ENCODE results near the gene LAGE3.
A peak's percentile ranks its signal among the peaks of the same experiment; 100 is the strongest.

LAGE3 gene

GRCh38 chrX:154517101-154517781 is 38.2 kb upstream of the LAGE3 start:
- TF ChIP-seq ZNF449 (tag by site-specific recombination; IDR thresholded peaks at IDR 0.05) (no peak), ZBTB1 (tag by site-specific recombination; IDR thresholded peaks at IDR 0.05) (no peak), ZNF558 (tag by site-specific recombination; IDR thresholded peaks at IDR 0.05) (no peak), ZNF791 (tag by site-specific recombination; IDR thresholded peaks at IDR 0.05) (no peak), ZFP37 (tag by site-specific recombination; IDR thresholded peaks at IDR 0.05) (no peak)
- ChIA-PET POLR2A (interaction anchor here (0.9 to 1.1 kb wide), 3 partner anchors 10 to 39 kb away, joined by 3 to 4 read pairs (median 3); partner anchors contain the start of gene LAGE3), CTCF (interaction anchor here (0.7 to 1.8 kb wide), 3 partner anchors 10 to 49 kb away, joined by 4 to 9 read pairs (median 5); no protein-coding TSS in a partner anchor)
- H3K4me1 ChIP-seq (ENCODE audit: control insufficient read depth, insufficient read depth, low read length) = peaks cover 3% of the 10 kb centered on the region; the same call in 1 of the 2 replicates
- H3K36me3 ChIP-seq (ENCODE audit: control insufficient read depth in 2 of 2, insufficient read depth in 1 of 2, low read length in 2 of 2) = peaks cover 0 to 5% of the 10 kb centered on the region in 2 experiments; a peak in 2 of 3 replicates
- H3K27ac ChIP-seq (ENCODE audit: extremely low read depth, low read depth, low read length) = no peak overlapping the region
- no peaks in the 10 kb centered on the region for H3K9me3 ChIP-seq (ENCODE audit: control insufficient read depth, insufficient read depth, low read depth, low read length)
- no peak overlapping the region for H3K4me3 ChIP-seq (ENCODE audit: low read depth, low read length)

GRCh38 chrX:154516656-154517100 is 37.6 kb upstream of the LAGE3 start:
- CTCF ChIA-PET = interaction anchor here (0.5 to 0.8 kb wide), 3 partner anchors 11 to 78 kb away, joined by 3 to 4 read pairs (median 4); no protein-coding TSS in a partner anchor
- peaks cover 3% of the 10 kb centered on the region; the same call in 1 of the 2 replicates for H3K4me1 ChIP-seq (ENCODE audit: control insufficient read depth, insufficient read depth, low read length)
- peak overlapping the region; percentile 15 for H3K4me3 ChIP-seq (ENCODE audit: low read depth, low read length)
- POLR2A ChIA-PET = interaction anchor here (0.6 to 3.1 kb wide), 6 partner anchors 11 to 145 kb away, joined by 3 to 35 read pairs (median 3); partner anchors contain the start of genes LAGE3, SLC10A3 and UBL4A
- H3K36me3 ChIP-seq (ENCODE audit: control insufficient read depth in 2 of 2, insufficient read depth in 1 of 2, low read length in 2 of 2) = peaks cover 0 to 7% of the 10 kb centered on the region in 2 experiments; a peak in 2 of 3 replicates
- no peaks in the 10 kb centered on the region for H3K9me3 ChIP-seq (ENCODE audit: control insufficient read depth, insufficient read depth, low read depth, low read length)
- H3K27ac ChIP-seq (ENCODE audit: extremely low read depth, low read depth, low read length) = peak overlapping the region; percentile 66; the same call in 1 of the 2 replicates
- TF ChIP-seq KLF17 (tag by site-specific recombination; IDR thresholded peaks at IDR 0.05) = peak; percentile 71; the same call in 1 of the 2 replicates
- TF ChIP-seq ZNF114 (tag by site-specific recombination; IDR thresholded peaks at IDR 0.05) = no peak
- TF ChIP-seq ZBTB8A (tag by site-specific recombination; IDR thresholded peaks at IDR 0.05) = 0 out of 2 replicates have a peak, but pooled peaks have one; percentile 5
- TF ChIP-seq ZEB2 (tag by site-specific recombination; IDR thresholded peaks at IDR 0.05) = 0 out of 2 replicates have a peak, but pooled peaks have one; percentile 16
- TF ChIP-seq ZBTB7A (tag by site-specific recombination; IDR thresholded peaks at IDR 0.05; ENCODE audit: low read depth) = no peak
- TF ChIP-seq SP7 (tag by site-specific recombination; IDR thresholded peaks at IDR 0.05) = 0 out of 2 replicates have a peak, but pooled peaks have one; percentile 21
- peak; percentile 5; the same call in 1 of the 2 replicates for TF ChIP-seq ZNF335 (tag by site-specific recombination; conservative IDR thresholded peaks at IDR 0.05)
- peak; percentile 36 for TF ChIP-seq ZNF341 (tag by site-specific recombination; IDR thresholded peaks at IDR 0.05; ENCODE audit: low read depth)
- TF ChIP-seq KLF1 (tag by site-specific recombination; IDR thresholded peaks at IDR 0.05) = 0 out of 2 replicates have a peak, but pooled peaks have one; percentile 22
- TF ChIP-seq ELK4 (IDR thresholded peaks at IDR 0.05; ENCODE audit: borderline replicate concordance, low read depth, low read length) = 0 out of 2 replicates have a peak, but pooled peaks have one; percentile 1

Measured in HEK293 (cell line).